Superior temporal gyrus (tissue), 1 donor: ENCODE results near the gene UCK1.

ENCODE experiments used
- DNase-seq: peaks from one replicate; pipeline ENCODE4 v3.0.0-alpha.2; 2016; ENCODE audit errors: extremely low spot score

The UCK1 gene

GRCh38 chr9:131530920-131531832, at the start of gene UCK1:
Gene UCK1, minus strand, starts transcription at chr9:131531263. Its CDS starts 89 bp downstream, at chr9:131531174.
- DNase-seq: peak; percentile 82

- DNase-seq: no peak
Measured at GRCh38 chr9:131580358-131580757, 49.3 kb upstream of the UCK1 start.

GRCh38 chr9:131579789-131580211, 48.7 kb upstream of the UCK1 start:
- DNase-seq: no peak

- no peak for DNase-seq
Measured at GRCh38 chr9:131578731-131579504, 47.9 kb upstream of the UCK1 start.

GRCh38 chr9:131578021-131578420, 47.0 kb upstream of the UCK1 start:
- DNase-seq: no peak

- DNase-seq: no peak
Measured at GRCh38 chr9:131577005-131578000, 46.2 kb upstream of the UCK1 start.

- no peak for DNase-seq
Measured at GRCh38 chr9:131575946-131576853, 45.1 kb upstream of the UCK1 start.

- no peak for DNase-seq
Measured at GRCh38 chr9:131574730-131575640, 43.9 kb upstream of the UCK1 start.

- no peak for DNase-seq
Measured at GRCh38 chr9:131567910-131568309, 36.8 kb upstream of the UCK1 start.

- DNase-seq: no peak
Measured at GRCh38 chr9:131566158-131566557, 35.1 kb upstream of the UCK1 start.

GRCh38 chr9:131565369-131565768, 34.3 kb upstream of the UCK1 start:
- no peak for DNase-seq

GRCh38 chr9:131562032-131562959, 31.2 kb upstream of the UCK1 start:
- DNase-seq: no peak

GRCh38 chr9:131559421-131560000, 28.4 kb upstream of the UCK1 start:
- DNase-seq: no peak

GRCh38 chr9:131557855-131558548, 26.9 kb upstream of the UCK1 start:
- DNase-seq: no peak

GRCh38 chr9:131555841-131556673, 25.0 kb upstream of the UCK1 start:
- DNase-seq: no peak

- no peak for DNase-seq
Measured at GRCh38 chr9:131554843-131555351, 23.8 kb upstream of the UCK1 start.
